H1 (cell line): ENCODE results near the gene FOXN3. TPM values are rescaled to one million over a fixed set of nuclear protein-coding genes. Genes with fewer than 3 reads are reported as not detected.

Experiments used
- HDAC2 ChIP-seq, 2 experiments: fragments of 300-600 bp in 1 of 2; sonication (generic) in 1 of 2; IDR thresholded peaks; 2 replicates each; pipeline ENCODE4 v1.6.1; 2011 to 2012; ENCODE audit warnings: low read depth in 2 of 2, low read length in 2 of 2, mild to moderate bottlenecking in 2 of 2, moderate library complexity in 2 of 2, borderline replicate concordance in 1 of 2, inconsistent platforms in 1 of 2
- KDM5A ChIP-seq: fragments of 200-600 bp; IDR thresholded peaks from 2 replicates; pipeline ENCODE4 v1.7.1; 2012; ENCODE audit warnings: mild to moderate bottlenecking, low read length, inconsistent platforms, mixed read lengths
- POLR2AphosphoS5 ChIP-seq: IDR thresholded peaks from 2 replicates; pipeline ENCODE4 v1.6.1; 2011; ENCODE audit warnings: low read depth, low read length
- SAP30 ChIP-seq: fragments of 300-600 bp; sonication (generic); IDR thresholded peaks from 2 replicates; pipeline ENCODE4 v1.7.1; 2012; ENCODE audit warnings: low read length, moderate library complexity, mild to moderate bottlenecking, inconsistent platforms; ENCODE audit not compliant: insufficient read depth, insufficient replicate concordance
- TEAD4 ChIP-seq: IDR thresholded peaks from 2 replicates; pipeline ENCODE4 v1.6.1; 2012; ENCODE audit warnings: low read depth, low read length, inconsistent platforms, mixed read lengths
- YY1 ChIP-seq: IDR thresholded peaks from 2 replicates; pipeline ENCODE4 v1.6.1; 2011; ENCODE audit warnings: low read depth, mild to moderate bottlenecking, low read length
- polyA plus RNA-seq, 7 experiments: library from polyadenylated mRNA; depleted of rRNA in 3 of 7; stranded (reverse) in 5 of 7; unstranded in 2 of 7; fragments of >200 nt in 5 of 7; fragments of 200-250 nt in 2 of 7; gene quantifications; 1 replicate in 5 of 7; 2 replicates in 1 of 7; 4 replicates in 1 of 7; pipeline versions ENCODE4 v1.2.1 to v1.2.3, GENCODE V29; 2011 to 2013; ENCODE audit warnings: missing spikeins in 2 of 7, mixed read lengths in 2 of 7
- total RNA-seq: library from RNA; stranded (reverse); fragmentation: NEBNext Ultra II Directional; extraction: Animal tissue kit (Norgen Biotek cat#: 25700); gene quantifications from 2 replicates; pipeline ENCODE4 v1.2.1, GENCODE V29; 2021

The FOXN3 gene
- total and polyA plus RNA-seq, 2 of the 8 experiments (the other 6 are each of a cell fraction or from before 2014, with no cell fraction given): 52.6 to 178 TPM

DNA sequence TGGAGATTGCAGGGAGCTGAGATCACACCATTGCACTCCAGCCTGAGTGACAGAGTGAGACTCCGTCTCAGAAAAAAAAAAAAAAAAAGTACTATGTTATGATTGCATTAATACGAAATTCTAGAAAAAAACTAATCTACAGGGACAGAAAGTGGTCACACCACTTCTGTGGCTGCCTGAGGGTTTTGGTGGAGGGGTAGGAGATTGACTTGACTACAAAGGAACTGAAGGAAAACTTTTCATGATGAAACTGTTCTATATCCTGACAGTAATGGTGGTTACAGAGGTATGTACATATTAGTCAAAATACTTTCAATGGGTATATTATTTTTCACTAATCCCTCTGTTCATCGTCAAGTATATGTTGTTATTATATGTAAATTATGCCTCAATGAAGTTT, 42.1 kb downstream of the FOXN3 start (continued):
- TF ChIP-seq POLR2AphosphoS5: no peak
- TF ChIP-seq YY1: no peak
- no peak for TF ChIP-seq HDAC2 (IDR thresholded peaks at IDR 0.05; ENCODE audit: borderline replicate concordance in 1 of 2, low read depth in 2 of 2, low read length in 2 of 2)
- TF ChIP-seq TEAD4: no peak
- no peak for TF ChIP-seq KDM5A
- TF ChIP-seq SAP30: no peak
